Erythroblast (primary cell): Measurements from ENCODE around the gene PACS1.
"Not testable (repeated sequence)": the region's sequence is repeated elsewhere in the genome, so short reads cannot be mapped to it uniquely, and the experiment has no call there.

Experiments used
- GATA1 ChIP-seq: IDR thresholded peaks from 2 replicates; pipeline ENCODE4 v1.6.1; 2011; ENCODE audit warnings: low read depth, mild to moderate bottlenecking, control low read depth, low read length, moderate library complexity
- POLR2A ChIP-seq: IDR thresholded peaks from 2 replicates; pipeline ENCODE4 v1.6.1; 2011; ENCODE audit warnings: mild to moderate bottlenecking, low read length

DNA sequence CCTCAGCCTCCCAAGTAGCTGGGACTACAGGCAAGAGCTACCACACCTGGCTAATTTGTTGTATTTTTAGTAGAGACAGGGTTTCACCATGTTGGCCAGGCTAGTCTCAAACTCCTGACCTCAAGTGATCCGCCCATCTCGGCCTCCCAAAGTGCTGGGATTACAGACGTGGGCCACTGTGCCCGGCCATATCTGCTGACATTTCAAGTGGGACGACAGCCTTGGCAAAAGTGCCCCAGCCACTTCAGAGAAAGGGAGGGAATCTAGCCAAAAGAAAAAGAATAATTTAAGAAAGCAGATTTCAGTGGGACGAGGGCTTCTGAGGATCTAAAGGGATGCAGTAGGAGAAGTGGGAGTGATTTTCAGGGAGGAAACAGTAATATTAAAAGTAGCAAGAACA, 183.0 kb downstream of the PACS1 start:
- TF ChIP-seq POLR2A, GATA1: not testable (repeated sequence)
